Measurements from ENCODE around the gene SLC37A2. TPM values are rescaled to one million over a fixed set of nuclear protein-coding genes. Genes with fewer than 3 reads are reported as not detected.

SLC37A2 gene
- total RNA-seq, 2 donors from 2014 or later = 1.0 to 1.3 TPM

GRCh38 chr11:125084057-125084416 lies 20.9 kb downstream of the SLC37A2 start:
- no peaks in the 10 kb centered on the region for H3K9me3 ChIP-seq (ENCODE audit: control insufficient read depth, low read length)
- no peak overlapping the region for H3K27ac ChIP-seq (ENCODE audit: low read depth, low read length)
- Mint-ChIP-seq H3K4me1 (peaks cover 2% of the 10 kb centered on the region), H3K36me3 (ENCODE audit: low read depth) (no peaks in the 10 kb centered on the region), H3K27ac (no peak overlapping the region), H3K4me3 (no peak overlapping the region), H3K9me3 (no peaks in the 10 kb centered on the region), H3K27me3 (ENCODE audit: insufficient read depth) (peaks cover 5% of the 10 kb centered on the region)
- DNase-seq = peak; percentile 35
- 92 to 96% methylated on average over 11 of the region's 11 CpGs for WGBS, 2 experiments (ENCODE audit: insufficient coverage in 1 of 2, insufficient read length in 1 of 2)
- no peak overlapping the region for H3K9ac ChIP-seq (ENCODE audit: extremely low read depth, low read length, poor library complexity, severe bottlenecking)
- H3K4me1 ChIP-seq (ENCODE audit: control insufficient read depth, insufficient read depth, low read length) = no peaks in the 10 kb centered on the region
- H3K36me3 ChIP-seq (ENCODE audit: control insufficient read depth, insufficient read depth, low read length) = no peaks in the 10 kb centered on the region
- H3K27me3 ChIP-seq (ENCODE audit: control insufficient read depth, insufficient read depth, low read length, poor library complexity, severe bottlenecking) = no peaks in the 10 kb centered on the region
- H3K4me3 ChIP-seq (ENCODE audit: low read length) = no peak overlapping the region
- no peak for TF ChIP-seq CTCF (conservative IDR thresholded peaks at IDR 0.05)

- Histone ChIP-seq H3K27me3 (ENCODE audit: control insufficient read depth, insufficient read depth, low read length, poor library complexity, severe bottlenecking) (no peaks in the 10 kb centered on the region), H3K9ac (ENCODE audit: extremely low read depth, low read length, poor library complexity, severe bottlenecking) (no peak overlapping the region), H3K27ac (ENCODE audit: low read depth, low read length) (no peak overlapping the region), H3K4me3 (ENCODE audit: low read length) (no peak overlapping the region), H3K4me1 (ENCODE audit: control insufficient read depth, insufficient read depth, low read length) (no peaks in the 10 kb centered on the region), H3K36me3 (ENCODE audit: control insufficient read depth, insufficient read depth, low read length) (no peaks in the 10 kb centered on the region), H3K9me3 (ENCODE audit: control insufficient read depth, low read length) (no peaks in the 10 kb centered on the region)
- no peak overlapping the region for H3K27ac Mint-ChIP-seq
- WGBS, 2 experiments (ENCODE audit: insufficient coverage in 1 of 2, insufficient read length in 1 of 2) = 90 to 100% methylated on average over 1 to 8 of the region's 8 CpGs
- no peaks in the 10 kb centered on the region for H3K27me3 Mint-ChIP-seq (ENCODE audit: insufficient read depth)
- H3K4me3 Mint-ChIP-seq = no peak overlapping the region
- H3K4me1 Mint-ChIP-seq = peaks cover 2% of the 10 kb centered on the region
- no peak for TF ChIP-seq CTCF (conservative IDR thresholded peaks at IDR 0.05)
- peak; percentile 31 for DNase-seq
- no peaks in the 10 kb centered on the region for H3K9me3 Mint-ChIP-seq
- no peaks in the 10 kb centered on the region for H3K36me3 Mint-ChIP-seq (ENCODE audit: low read depth)
These were observed 21.7 kb downstream of the SLC37A2 start for GRCh38 chr11:125084761-125085231.

- Histone ChIP-seq H3K4me3 (ENCODE audit: low read length) (no peak overlapping the region), H3K27ac (ENCODE audit: low read depth, low read length) (no peak overlapping the region), H3K4me1 (ENCODE audit: control insufficient read depth, insufficient read depth, low read length) (no peaks in the 10 kb centered on the region), H3K27me3 (ENCODE audit: control insufficient read depth, insufficient read depth, low read length, poor library complexity, severe bottlenecking) (no peaks in the 10 kb centered on the region), H3K9ac (ENCODE audit: extremely low read depth, low read length, poor library complexity, severe bottlenecking) (no peak overlapping the region), H3K9me3 (ENCODE audit: control insufficient read depth, low read length) (no peaks in the 10 kb centered on the region), H3K36me3 (ENCODE audit: control insufficient read depth, insufficient read depth, low read length) (no peaks in the 10 kb centered on the region)
- no peaks in the 10 kb centered on the region for H3K27me3 Mint-ChIP-seq (ENCODE audit: insufficient read depth)
- 91 to 92% methylated on average over 17 to 20 of the region's 20 CpGs for WGBS, 2 experiments (ENCODE audit: insufficient coverage in 1 of 2, insufficient read length in 1 of 2)
- peaks cover 2% of the 10 kb centered on the region for H3K4me1 Mint-ChIP-seq
- peaks cover 5% of the 10 kb centered on the region for H3K36me3 Mint-ChIP-seq (ENCODE audit: low read depth)
- H3K4me3 Mint-ChIP-seq = no peak overlapping the region
- peaks cover 2% of the 10 kb centered on the region for H3K9me3 Mint-ChIP-seq
- no peak overlapping the region for H3K27ac Mint-ChIP-seq
- DNase-seq = peak; percentile 73
- peak; percentile 70 for TF ChIP-seq CTCF (conservative IDR thresholded peaks at IDR 0.05)
These were observed 22.4 kb downstream of the SLC37A2 start for GRCh38 chr11:125085301-125086081.
